HG02870 (cell line): ENCODE results near the gene MGAT5.

Source experiments
- ATAC-seq: cut with Tn5 transposase; IDR thresholded peaks from one replicate; pipeline ENCODE4 v1.9.1; 2021; ENCODE audit warnings: mild to moderate bottlenecking, moderate library complexity; ENCODE audit not compliant: unreplicated experiment

MGAT5 gene

DNA sequence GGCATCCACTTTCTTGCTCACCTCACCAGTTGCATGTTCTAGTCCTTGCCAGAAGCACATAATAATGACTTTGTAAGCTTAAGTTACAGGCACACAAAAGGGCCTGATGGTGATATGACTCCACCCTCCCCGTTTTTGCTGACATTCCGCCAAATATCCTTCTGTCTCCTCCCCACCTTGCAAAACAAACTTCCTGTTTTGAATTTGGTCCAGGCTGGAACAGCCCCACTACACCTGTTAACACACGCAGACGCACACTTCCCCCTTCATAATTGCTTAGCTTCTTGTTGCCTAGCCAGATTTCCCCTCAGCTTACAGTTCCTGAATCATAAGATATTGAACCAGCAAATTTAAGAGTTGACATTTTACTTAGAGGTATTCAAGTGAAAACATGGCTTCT lies at the start of gene MGAT5:
MGAT5 (plus strand) TSS at position 269 of the 400 bp plus-strand sequence. CDS start 332 bp downstream, outside the sequence.
- ATAC-seq, result peak; percentile 12

DNA sequence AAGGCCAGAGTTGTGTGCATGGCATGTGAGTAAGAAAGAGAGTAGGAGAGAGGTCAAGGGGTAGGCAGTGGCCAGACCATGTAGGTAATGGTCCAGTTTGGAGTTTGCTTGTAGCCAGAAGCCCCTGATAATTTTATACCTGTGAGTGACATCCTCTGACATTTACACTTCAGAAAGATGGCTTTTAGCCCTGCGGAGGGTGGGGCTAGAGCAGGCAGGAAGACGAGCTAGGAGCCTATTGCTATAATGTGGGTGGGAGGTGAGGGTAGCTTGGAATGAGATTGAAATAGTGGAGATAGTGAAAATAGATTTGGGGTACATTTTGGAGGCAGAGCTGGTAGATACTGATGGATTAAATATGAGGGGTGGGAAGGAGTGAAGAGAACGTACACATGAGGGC lies 48.8 kb upstream of the MGAT5 start:
- ATAC-seq, result no peak

GRCh38 chr2:134206031-134206430 lies 47.8 kb upstream of the MGAT5 start:
- ATAC-seq, result no peak

DNA sequence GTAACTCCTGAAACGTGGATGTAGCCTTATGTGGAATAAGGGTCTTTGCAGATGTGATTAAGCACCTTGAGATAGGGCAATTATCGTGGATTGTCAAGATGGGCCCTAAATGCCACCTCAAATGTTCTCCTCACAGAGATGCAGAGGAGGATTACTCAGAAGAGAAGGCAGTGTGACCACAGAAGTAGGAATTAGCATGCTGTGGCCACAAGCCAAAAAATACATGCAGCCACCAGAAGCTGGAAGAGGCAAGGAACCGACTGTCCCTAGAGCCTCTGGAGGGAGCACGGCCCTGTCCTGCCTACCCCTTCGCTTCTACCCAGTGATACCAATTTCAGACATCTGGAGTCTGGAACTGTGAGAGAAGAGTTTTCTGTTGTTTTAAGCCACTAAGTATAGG lies 47.3 kb upstream of the MGAT5 start:
- no peak for ATAC-seq

DNA sequence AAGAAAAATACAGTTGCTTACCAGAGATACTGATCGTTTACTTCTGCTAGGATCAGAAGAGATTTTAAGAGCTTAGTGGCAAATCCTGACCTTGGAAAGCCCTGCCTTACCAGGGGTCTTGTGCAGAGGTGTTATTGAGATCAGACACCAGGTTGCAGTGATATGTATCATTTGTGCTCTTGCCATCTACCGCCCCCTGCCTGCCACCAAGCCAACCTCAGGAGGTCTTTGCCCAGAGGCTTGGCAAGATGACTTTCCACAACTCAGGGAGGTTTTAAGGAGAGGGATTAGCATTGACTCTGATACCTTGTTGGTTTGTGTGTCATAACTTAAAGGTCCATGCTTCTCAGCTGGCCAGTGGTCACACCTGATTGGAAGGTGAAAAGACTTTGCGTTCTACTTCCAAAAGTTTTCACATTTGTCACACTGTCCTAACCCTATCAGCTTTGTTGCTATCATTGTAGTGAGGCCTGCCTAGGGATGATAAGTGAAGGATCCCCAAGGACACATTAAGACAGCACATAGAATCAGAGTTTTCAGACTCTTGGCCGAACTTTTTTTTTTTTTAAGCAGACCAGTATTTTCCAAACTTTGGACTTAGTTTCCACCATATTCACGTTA lies 46.2 kb upstream of the MGAT5 start:
- ATAC-seq, result peak; percentile 66

DNA sequence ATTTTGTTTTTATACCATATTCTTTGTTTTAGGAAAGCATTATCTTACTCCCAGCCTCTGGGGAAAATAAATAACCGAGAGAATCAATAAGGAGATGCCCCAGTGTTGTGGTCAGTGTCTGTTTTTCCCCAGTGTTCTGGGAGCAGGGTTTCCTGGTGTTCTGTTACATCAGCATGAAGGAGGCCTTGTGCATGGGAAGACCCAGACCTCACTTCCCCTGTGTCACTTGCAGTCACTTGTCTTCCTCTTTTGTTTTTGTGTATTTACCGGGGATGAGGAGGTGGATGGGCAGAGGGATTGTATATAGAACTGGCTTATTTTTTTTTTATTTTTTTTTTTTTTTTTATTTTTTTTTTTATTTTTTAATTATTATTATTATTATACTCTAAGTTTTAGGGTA lies 45.0 kb upstream of the MGAT5 start:
- no peak for ATAC-seq

GRCh38 chr2:134212746-134213145 lies 41.1 kb upstream of the MGAT5 start:
- ATAC-seq, result no peak

DNA sequence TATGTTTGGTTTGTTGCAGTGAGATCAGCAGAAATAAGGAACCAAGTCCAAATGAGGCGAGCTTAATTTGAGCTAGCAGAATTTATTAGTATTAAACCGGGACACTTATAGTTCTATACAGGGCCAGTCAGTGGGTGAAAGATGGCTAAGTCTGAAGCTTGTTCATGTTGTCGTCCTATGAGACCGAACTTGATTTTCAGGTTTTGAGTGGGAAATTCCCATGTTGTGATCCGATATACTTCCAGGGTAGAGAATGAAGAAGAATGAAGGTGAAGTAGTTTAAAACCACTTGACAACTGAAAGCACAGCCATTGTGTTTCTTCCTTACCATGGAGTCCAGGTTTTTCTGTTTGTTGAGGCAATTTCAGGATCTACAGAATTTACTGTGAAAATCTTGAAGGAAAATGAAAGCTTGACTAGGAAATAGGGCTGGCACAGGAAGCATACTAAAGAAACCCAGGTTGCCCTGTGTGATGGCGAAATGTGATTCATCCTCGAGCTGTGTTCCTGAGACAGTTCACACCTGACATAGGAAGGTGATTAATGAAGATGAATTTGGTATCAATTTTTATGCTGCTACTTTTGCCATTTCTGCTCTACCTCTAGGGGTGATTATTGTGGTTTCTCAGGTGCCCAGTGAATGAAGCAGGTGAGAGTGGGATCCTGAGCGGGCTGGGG lies 37.6 kb upstream of the MGAT5 start:
- ATAC-seq, result no peak

- ATAC-seq, result no peak
Observed at GRCh38 chr2:134217351-134217750, 36.5 kb upstream of the MGAT5 start.

DNA sequence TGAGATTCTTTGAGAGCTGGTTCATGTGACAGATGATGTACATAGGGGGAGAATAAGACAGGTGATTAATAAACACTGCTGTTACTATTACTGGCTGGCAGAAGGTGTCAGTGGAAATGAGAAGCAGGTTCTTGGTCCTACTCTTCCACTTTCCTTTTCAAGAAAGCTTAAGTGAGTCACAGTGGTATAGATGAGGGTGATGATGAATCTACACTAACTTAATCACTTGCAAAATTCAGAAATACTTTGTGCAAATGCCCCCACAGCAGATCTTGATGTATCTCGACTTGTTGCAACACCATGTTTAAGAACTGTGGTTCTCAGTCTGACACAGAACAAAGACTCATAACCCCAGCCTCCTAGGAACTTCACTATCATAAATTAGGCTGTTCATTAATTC lies 35.9 kb upstream of the MGAT5 start:
- ATAC-seq, result peak; percentile 66

GRCh38 chr2:134218414-134218813 lies 35.5 kb upstream of the MGAT5 start:
- ATAC-seq, result peak; percentile 19

DNA sequence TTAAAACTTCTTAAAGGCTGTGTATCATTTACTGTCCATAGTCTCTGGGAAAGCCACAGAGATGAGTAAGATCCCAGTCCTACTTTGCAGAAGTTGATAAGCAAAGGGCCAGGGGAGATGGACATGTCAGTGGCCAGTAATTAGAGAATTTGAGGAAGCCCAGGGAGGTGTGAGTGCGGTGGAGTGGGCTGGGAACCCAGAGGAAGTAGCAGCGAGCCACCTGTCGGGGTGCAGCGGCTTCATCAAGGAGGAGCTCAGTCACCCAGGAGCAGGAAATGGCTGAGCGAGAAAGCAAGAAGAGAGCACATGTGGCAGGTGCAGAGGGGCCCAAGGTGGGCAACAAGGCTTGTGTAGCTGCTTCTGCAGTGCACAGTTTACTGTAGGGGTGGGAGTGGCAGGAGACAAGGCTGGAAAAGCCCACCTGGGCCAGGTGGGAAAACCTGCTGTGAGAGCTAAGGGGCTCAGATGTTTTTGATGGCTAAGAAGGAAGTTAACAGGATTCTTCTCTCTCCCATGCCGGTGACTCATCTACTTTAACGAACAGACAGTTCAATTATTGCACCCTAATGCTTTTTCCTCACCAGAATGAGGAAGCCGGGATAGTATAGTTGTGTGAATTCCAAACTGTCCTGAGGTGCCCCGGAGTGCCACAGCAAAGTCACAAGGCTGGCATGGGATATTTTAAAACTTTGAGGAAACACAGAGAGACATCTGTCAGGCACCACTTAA lies 34.8 kb upstream of the MGAT5 start:
- ATAC-seq, result peak; percentile 53

GRCh38 chr2:134220344-134220974 lies 33.4 kb upstream of the MGAT5 start:
- ATAC-seq, result no peak

DNA sequence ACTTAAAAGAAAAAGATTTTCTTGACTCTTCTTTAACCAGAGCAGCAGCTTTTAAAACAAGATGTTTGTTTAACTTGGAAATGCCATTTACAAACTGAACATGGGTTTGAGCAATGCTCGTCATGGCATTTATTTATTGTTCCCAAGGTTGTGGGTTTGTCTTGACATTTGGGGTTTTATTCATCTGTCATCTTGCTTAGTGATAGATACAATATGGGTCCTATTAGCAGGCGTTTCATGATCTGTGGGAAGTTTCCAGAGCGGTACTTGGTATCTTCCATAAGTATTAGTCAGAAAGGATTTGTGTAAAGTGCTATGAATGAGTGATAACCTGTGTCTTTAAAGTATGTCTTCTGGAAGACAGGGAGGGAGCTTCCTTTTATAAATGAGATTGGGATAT lies 29.9 kb upstream of the MGAT5 start:
- no peak for ATAC-seq

- ATAC-seq, result no peak
Observed at GRCh38 chr2:134225173-134225572, 28.7 kb upstream of the MGAT5 start.

DNA sequence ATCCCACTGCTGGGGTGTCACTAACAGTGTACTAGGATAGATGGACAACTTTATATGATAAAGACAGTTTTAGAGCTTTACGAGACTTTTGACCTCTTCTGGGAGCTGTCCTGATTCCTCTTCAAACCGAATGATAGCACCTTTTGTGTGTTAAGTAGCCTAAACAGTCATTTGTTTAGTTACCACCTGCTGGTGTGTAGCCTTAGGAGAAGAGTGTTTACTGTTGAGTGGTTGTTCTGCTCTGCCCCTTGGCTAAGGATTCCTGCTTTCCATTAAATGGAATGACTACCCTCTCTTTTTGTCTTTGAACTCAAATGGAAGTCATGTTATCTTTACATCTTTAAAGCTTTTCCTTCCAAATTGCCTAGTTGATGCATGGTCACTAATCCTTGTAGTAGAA lies 28.0 kb upstream of the MGAT5 start:
- no peak for ATAC-seq

DNA sequence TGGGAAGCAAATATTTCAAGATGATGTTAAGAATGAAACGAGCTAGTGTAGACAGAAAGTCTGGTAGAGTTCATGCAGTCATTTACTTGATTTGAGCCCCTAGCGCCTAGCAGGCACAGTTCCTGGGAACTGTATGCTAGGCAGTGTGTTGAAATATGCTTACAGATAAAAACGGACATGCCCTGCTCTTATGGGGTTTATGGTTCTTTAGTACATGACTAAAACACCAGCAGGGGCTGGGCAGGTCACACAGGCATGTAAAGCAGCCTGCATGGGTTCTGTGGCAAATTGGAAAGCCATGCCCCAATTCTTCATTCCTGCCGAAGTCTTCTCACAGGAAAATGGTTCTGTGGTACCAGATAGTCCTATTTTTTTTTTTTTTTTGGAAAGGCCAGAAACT lies 27.3 kb upstream of the MGAT5 start:
- no peak for ATAC-seq

DNA sequence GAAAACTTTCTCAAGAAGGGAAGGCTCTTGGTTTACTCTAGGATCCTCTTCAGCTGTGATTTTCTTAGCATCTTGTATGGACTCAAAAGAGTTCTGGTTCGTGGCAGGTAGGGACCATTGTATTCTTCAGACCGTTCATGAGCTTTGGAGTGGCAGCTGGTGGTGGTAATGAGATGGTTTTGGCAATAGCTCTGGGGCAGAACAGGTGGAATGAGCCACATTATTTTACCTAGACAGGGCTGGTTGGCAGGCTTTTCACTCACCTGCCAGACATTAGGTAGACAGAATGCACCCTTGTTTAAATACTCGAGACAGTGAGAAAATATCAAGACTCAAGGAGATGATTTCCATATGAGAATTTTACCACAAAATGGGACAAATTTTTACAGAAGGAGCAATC lies 26.2 kb upstream of the MGAT5 start:
- no peak for ATAC-seq

DNA sequence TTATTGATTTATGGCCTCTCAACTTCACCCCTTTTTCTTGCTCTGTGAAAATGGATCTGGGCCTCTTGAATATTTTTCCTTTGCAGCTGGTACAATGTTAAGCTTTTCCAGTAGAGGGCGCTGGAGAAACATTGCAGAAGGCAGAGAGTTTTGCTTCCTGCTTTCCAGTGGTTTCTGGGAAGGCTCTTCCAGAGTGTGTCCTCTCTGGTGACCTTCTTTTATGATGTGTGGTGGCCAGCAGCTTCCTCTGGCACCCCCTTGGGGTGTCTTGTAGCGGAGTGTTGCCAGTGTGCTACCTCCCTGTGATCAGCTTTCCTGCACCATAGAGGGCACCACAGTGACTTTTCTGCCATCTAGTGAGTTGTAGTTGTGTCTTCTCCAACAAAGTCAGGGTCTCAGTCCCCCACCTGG lies 25.4 kb upstream of the MGAT5 start:
- ATAC-seq, result no peak

DNA sequence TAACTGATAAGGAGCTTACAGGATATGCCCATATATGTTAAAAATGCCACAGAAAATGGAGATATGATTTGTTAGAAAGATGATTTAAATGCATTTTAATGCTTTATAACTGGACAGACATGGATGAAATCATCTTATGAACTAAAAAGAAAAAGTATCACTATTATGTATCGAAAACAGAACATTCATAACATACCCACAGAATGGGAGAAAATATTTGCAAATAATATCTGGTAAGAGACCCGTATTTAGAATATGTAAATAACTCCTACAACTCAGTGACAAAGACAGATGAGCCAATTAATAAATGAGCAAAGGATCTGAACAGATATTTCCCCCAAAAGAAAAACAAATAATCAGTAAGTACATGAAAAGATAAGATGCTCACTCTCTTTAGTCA lies 24.3 kb upstream of the MGAT5 start:
- ATAC-seq, result no peak

- ATAC-seq, result no peak
Observed at GRCh38 chr2:134230885-134231284, 23.0 kb upstream of the MGAT5 start.
